ENCODE measurements around the gene ADAT1.

ADAT1 gene

GRCh38 chr16:75622761-75623605 is at the start of gene ADAT1:
TSS of gene ADAT1 (minus strand) at chr16:75623281. CDS start at chr16:75620799, 2,482 bp downstream.
- DNase-seq (ENCODE audit: low read depth): peak; percentile 90

GRCh38 chr16:75667503-75667902 is 44.4 kb upstream of the ADAT1 start:
- DNase-seq (ENCODE audit: low read depth): no peak

- DNase-seq (ENCODE audit: low read depth): no peak
These were observed 37.7 kb upstream of the ADAT1 start for GRCh38 chr16:75660726-75661302.

GRCh38 chr16:75660321-75660720 is 37.2 kb upstream of the ADAT1 start:
- no peak for DNase-seq (ENCODE audit: low read depth)

GRCh38 chr16:75658175-75658574 is 35.1 kb upstream of the ADAT1 start:
- DNase-seq (ENCODE audit: low read depth): no peak

GRCh38 chr16:75653922-75654321 is 30.8 kb upstream of the ADAT1 start:
- DNase-seq (ENCODE audit: low read depth): no peak

GRCh38 chr16:75648265-75649076 is 25.4 kb upstream of the ADAT1 start:
- peak; percentile 45 for DNase-seq (ENCODE audit: low read depth)

GRCh38 chr16:75647492-75648264 is 24.6 kb upstream of the ADAT1 start, which contains the start of the genes KARS1 and TERF2IP:
TSS of gene KARS1 (minus strand) at chr16:75647665. CDS start at chr16:75647639, 26 bp downstream.
TSS of gene TERF2IP (plus strand) at chr16:75647773. CDS start at chr16:75647883, 110 bp downstream.
- peak; percentile 79 for DNase-seq (ENCODE audit: low read depth)

GRCh38 chr16:75647112-75647491 is 24.0 kb upstream of the ADAT1 start:
- no peak for DNase-seq (ENCODE audit: low read depth)

- no peak for DNase-seq (ENCODE audit: low read depth)
These were observed 21.3 kb upstream of the ADAT1 start for GRCh38 chr16:75644240-75645012.

GRCh38 chr16:75640598-75640997 is 17.5 kb upstream of the ADAT1 start:
- no peak for DNase-seq (ENCODE audit: low read depth)

- no peak for DNase-seq (ENCODE audit: low read depth)
These were observed 12.0 kb upstream of the ADAT1 start for GRCh38 chr16:75635036-75635435.

GRCh38 chr16:75632857-75633256 is 9.8 kb upstream of the ADAT1 start:
- no peak for DNase-seq (ENCODE audit: low read depth)

- no peak for DNase-seq (ENCODE audit: low read depth)
These were observed 7.0 kb upstream of the ADAT1 start for GRCh38 chr16:75630052-75630451.

GRCh38 chr16:75629132-75629531 is 6.1 kb upstream of the ADAT1 start:
- no peak for DNase-seq (ENCODE audit: low read depth)

- no peak for DNase-seq (ENCODE audit: low read depth)
These were observed 5.3 kb upstream of the ADAT1 start for GRCh38 chr16:75628351-75628750.

GRCh38 chr16:75627851-75628250 is 4.8 kb upstream of the ADAT1 start:
- DNase-seq (ENCODE audit: low read depth): peak; percentile 59

GRCh38 chr16:75626806-75627205 is 3.7 kb upstream of the ADAT1 start:
- no peak for DNase-seq (ENCODE audit: low read depth)

- DNase-seq (ENCODE audit: low read depth): no peak
These were observed 1.8 kb upstream of the ADAT1 start for GRCh38 chr16:75624921-75625334.

- DNase-seq (ENCODE audit: low read depth): peak; percentile 52
These were observed 2.0 kb downstream of the ADAT1 start for GRCh38 chr16:75621170-75621477.

Measured in CMK (cell line).